K562 (cell line): ENCODE data around the gene PIK3R2. TPM values are rescaled to one million over a fixed set of nuclear protein-coding genes. Genes with fewer than 3 reads are reported as not detected.

Experiments used
- CLOCK ChIP-seq: fragments of 250-450 bp; sonication (Bioruptor Pico); IDR thresholded peaks from 2 replicates; pipeline ENCODE4 v1.4.0; 2020; ENCODE audit warnings: mild to moderate bottlenecking, moderate library complexity, borderline replicate concordance
- DLX4 ChIP-seq: fragments of 250-450 bp; sonication (Bioruptor Pico); IDR thresholded peaks from 2 replicates; pipeline ENCODE4 v1.6.1; 2021; ENCODE audit warnings: mild to moderate bottlenecking
- GATA2 ChIP-seq: sonication (generic); formaldehyde crosslinking; IDR thresholded peaks from 2 replicates; pipeline ENCODE4 v1.4.0; 2020; ENCODE audit warnings: mild to moderate bottlenecking, missing genetic modification reagents
- GTF2B ChIP-seq: IDR thresholded peaks from 2 replicates; pipeline ENCODE4 v1.6.1; 2011; ENCODE audit not compliant: insufficient read length; ENCODE audit errors: extremely low read depth
- HINFP ChIP-seq: fragments of 450-650 bp; conservative IDR thresholded peaks from 2 replicates; pipeline ENCODE4 v1.6.1; 2016; ENCODE audit warnings: missing genetic modification characterization, low read depth, mild to moderate bottlenecking, control low read depth, missing compliant biosample characterization
- KLF13 ChIP-seq: fragments of 450-650 bp; IDR thresholded peaks from 2 replicates; pipeline ENCODE4 v1.6.1; 2016; ENCODE audit warnings: missing genetic modification characterization, low read depth, mild to moderate bottlenecking, missing compliant biosample characterization, moderate library complexity, borderline replicate concordance
- NBN ChIP-seq: fragments of 450-650 bp; IDR thresholded peaks from 2 replicates; pipeline ENCODE4 v1.6.1; 2016; ENCODE audit warnings: low read depth, mild to moderate bottlenecking
- NCOA4 ChIP-seq: fragments of 450-650 bp; IDR thresholded peaks from 2 replicates; pipeline ENCODE4 v1.6.1; 2018; ENCODE audit warnings: mild to moderate bottlenecking; ENCODE audit not compliant: partially characterized antibody
- NFATC3 ChIP-seq: fragments of 450-650 bp; IDR thresholded peaks from 2 replicates; pipeline ENCODE4 v1.6.1; 2017; ENCODE audit warnings: mild to moderate bottlenecking
- SAFB2 ChIP-seq: fragments of 200-400 bp; formaldehyde crosslinking; IDR thresholded peaks from 2 replicates; pipeline ENCODE4 v1.6.1; 2018; ENCODE audit warnings: borderline replicate concordance, low read length, low read depth, moderate library complexity; ENCODE audit not compliant: severe bottlenecking
- SREBF1 ChIP-seq: fragments of 150-350 bp; IDR thresholded peaks from 2 replicates; pipeline ENCODE4 v1.6.1; 2014; ENCODE audit warnings: antibody characterized with exemption, low read depth, low read length, borderline replicate concordance
- XRCC5 ChIP-seq: fragments of 200-400 bp; formaldehyde crosslinking; IDR thresholded peaks from 2 replicates; pipeline ENCODE4 v1.6.1; 2017; ENCODE audit warnings: low read depth, mild to moderate bottlenecking, low read length
- ZBTB40 ChIP-seq, 2 experiments: fragments of 450-650 bp in 1 of 2; sonication (generic) in 1 of 2; formaldehyde crosslinking in 1 of 2; IDR thresholded peaks; 2 replicates each; pipeline versions ENCODE4 v1.7.1 to v1.9.0; 2016 to 2022; ENCODE audit warnings: inconsistent platforms in 1 of 2, mild to moderate bottlenecking in 1 of 2, missing genetic modification reagents in 1 of 2
- polyA plus RNA-seq, 8 experiments: library from polyadenylated mRNA; depleted of rRNA in 4 of 8; stranded (reverse) in 5 of 8; unstranded in 3 of 8; fragments of >200 nt; fragmentation: Nextera tagmentation in 2 of 8; fragmentation: Illumina TruSeq in 1 of 8; extraction: Ambion mirVana in 2 of 8; extraction: Trizol in 1 of 8; gene quantifications; 2 replicates each; pipeline versions ENCODE4 v1.2.1 to v1.2.3, GENCODE V29; 2011 to 2014; ENCODE audit warnings: inconsistent platforms in 1 of 8, missing spikeins in 1 of 8
- total RNA-seq, 7 experiments: library from RNA; depleted of rRNA in 6 of 7; stranded (reverse); fragments of >200 nt in 6 of 7; fragmentation: Illumina TruSeq in 2 of 7; extraction: Trizol in 2 of 7; gene quantifications; 2 replicates each; pipeline versions ENCODE4 v1.2.1 to v1.2.3, GENCODE V29; 2011 to 2021; ENCODE audit warnings: low replicate concordance in 1 of 7

PIK3R2 gene
- total and polyA plus RNA-seq, 9 of the 15 experiments (the other 6 are each of a cell fraction or from before 2014, with no cell fraction given) = 0.39 to 37.9 (median 5.3) TPM

GRCh38 chr19:18152442-18152816 is 534 bp upstream of the PIK3R2 start (continued):
- TF ChIP-seq SAFB2 = no peak
- no peak for TF ChIP-seq NCOA4
- no peak for TF ChIP-seq GTF2B
- no peak for TF ChIP-seq GATA2
- no peak for TF ChIP-seq SREBF1
- TF ChIP-seq NBN = 0 out of 2 replicates have a peak, but pooled peaks have one; percentile 83
- no peak for TF ChIP-seq HINFP (tag)
- peak; percentile 48; the same call in 1 of the 2 replicates for TF ChIP-seq XRCC5
- no peak for TF ChIP-seq DLX4
- no peak for TF ChIP-seq NFATC3
- peak; percentile 81 for TF ChIP-seq ZBTB40 (IDR thresholded peaks at IDR 0.05)
- no peak for TF ChIP-seq ZBTB40 (CRISPR knock-in tag; IDR thresholded peaks at IDR 0.05)
- no peak for TF ChIP-seq CLOCK (CRISPR knock-in tag)
- TF ChIP-seq KLF13 = no peak
